ENCODE data around the gene UCN. TPM values are rescaled to one million over a fixed set of nuclear protein-coding genes. Genes with fewer than 3 reads are reported as not detected.
A peak's percentile ranks its signal among the peaks of the same experiment; 100 is the strongest.

The UCN gene
- polyA plus RNA-seq, 2 donors, result 0.41 to 1.1 TPM

DNA sequence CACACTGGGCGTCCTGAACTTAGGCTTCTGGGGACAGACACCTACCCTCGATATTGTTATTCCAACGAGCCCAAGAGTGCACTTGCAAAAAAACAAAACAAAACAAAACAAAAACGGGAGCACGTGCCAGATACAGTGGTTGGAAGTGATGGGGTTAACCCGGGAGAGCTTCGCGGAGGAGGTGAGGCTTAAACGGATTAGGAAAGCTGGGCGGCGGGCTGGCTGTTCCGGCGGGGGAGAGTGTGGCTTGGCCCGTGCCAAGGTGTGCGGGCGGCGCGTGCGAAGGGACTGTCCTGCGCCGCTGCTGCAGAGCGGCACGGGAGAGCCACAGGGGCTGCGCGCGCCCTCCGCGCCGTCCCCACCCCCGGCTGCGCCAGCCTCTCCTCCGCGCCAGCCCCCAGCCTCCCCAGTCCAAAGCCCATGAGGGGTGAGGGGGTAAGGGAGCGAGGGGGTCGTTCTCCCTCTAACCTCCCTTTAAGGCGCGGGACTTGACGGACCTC lies 43.9 kb downstream of the UCN start:
- no peaks in the 10 kb centered on the region for H3K36me3 ChIP-seq (ENCODE audit: control insufficient read depth in 2 of 2, insufficient read depth in 2 of 2, low read length in 1 of 2)
- no peaks in the 10 kb centered on the region for H3K9me3 ChIP-seq (ENCODE audit: control insufficient read depth in 2 of 2, insufficient read depth in 1 of 2, low read depth in 1 of 2, low read length in 1 of 2)
- H3K27ac ChIP-seq (ENCODE audit: low read depth in 2 of 2, low read length in 1 of 2), result no peak overlapping the region
- H3K4me3 ChIP-seq (ENCODE audit: low read depth in 1 of 2, low read length in 2 of 2), result peak overlapping the region in 1 of 2 donors; percentile 24
- 1 to 2% methylated on average over 26 to 38 of the region's 38 CpGs for WGBS, 2 donors
- peaks cover 0 to 33% of the 10 kb centered on the region in 2 donors for H3K27me3 ChIP-seq (ENCODE audit: control insufficient read depth in 1 of 2, insufficient read depth in 2 of 2, low read length in 2 of 2)
- peaks cover 8 to 13% of the 10 kb centered on the region in 2 donors for H3K4me1 ChIP-seq (ENCODE audit: control insufficient read depth in 2 of 2, insufficient read depth in 2 of 2, low read length in 1 of 2)

- Histone ChIP-seq H3K27ac (ENCODE audit: low read depth in 2 of 2, low read length in 1 of 2) (no peak overlapping the region), H3K4me3 (ENCODE audit: low read depth in 1 of 2, low read length in 2 of 2) (peak overlapping the region; percentile 16 to 45), H3K36me3 (ENCODE audit: control insufficient read depth in 2 of 2, insufficient read depth in 2 of 2, low read length in 1 of 2) (no peaks in the 10 kb centered on the region), H3K9me3 (ENCODE audit: control insufficient read depth in 2 of 2, insufficient read depth in 1 of 2, low read depth in 1 of 2, low read length in 1 of 2) (no peaks in the 10 kb centered on the region), H3K27me3 (ENCODE audit: control insufficient read depth in 1 of 2, insufficient read depth in 2 of 2, low read length in 2 of 2) (peaks cover 0 to 33% of the 10 kb centered on the region in 2 donors), H3K4me1 (ENCODE audit: control insufficient read depth in 2 of 2, insufficient read depth in 2 of 2, low read length in 1 of 2) (peaks cover 8 to 13% of the 10 kb centered on the region in 2 donors)
- 3% methylated on average over 46 of the region's 46 CpGs for WGBS, 2 donors
Observed at GRCh38 chr2:27263287-27264252, 44.7 kb downstream of the UCN start.

- H3K4me3 ChIP-seq (ENCODE audit: low read depth in 1 of 2, low read length in 2 of 2), result peak within 1 kb of the TSS; percentile 30 to 45
- WGBS, 2 donors, result 1% methylated on average over 60 to 96 of the region's 96 CpGs
- peaks cover 8 to 13% of the 10 kb centered on the region in 2 donors for H3K4me1 ChIP-seq (ENCODE audit: control insufficient read depth in 2 of 2, insufficient read depth in 2 of 2, low read length in 1 of 2)
- no peaks in the 10 kb centered on the region for H3K36me3 ChIP-seq (ENCODE audit: control insufficient read depth in 2 of 2, insufficient read depth in 2 of 2, low read length in 1 of 2)
- H3K27me3 ChIP-seq (ENCODE audit: control insufficient read depth in 1 of 2, insufficient read depth in 2 of 2, low read length in 2 of 2), result peaks cover 0 to 33% of the 10 kb centered on the region in 2 donors
- no peaks in the 10 kb centered on the region for H3K9me3 ChIP-seq (ENCODE audit: control insufficient read depth in 2 of 2, insufficient read depth in 1 of 2, low read depth in 1 of 2, low read length in 1 of 2)
- H3K27ac ChIP-seq (ENCODE audit: low read depth in 2 of 2, low read length in 1 of 2), result no peak within 1 kb of the TSS
Observed at GRCh38 chr2:27262379-27263286, 45.6 kb downstream of the UCN start, which contains the start of gene SLC30A3. TSS of gene SLC30A3 (minus strand) at chr2:27263047. CDS start at chr2:27262906, 141 bp downstream.

DNA sequence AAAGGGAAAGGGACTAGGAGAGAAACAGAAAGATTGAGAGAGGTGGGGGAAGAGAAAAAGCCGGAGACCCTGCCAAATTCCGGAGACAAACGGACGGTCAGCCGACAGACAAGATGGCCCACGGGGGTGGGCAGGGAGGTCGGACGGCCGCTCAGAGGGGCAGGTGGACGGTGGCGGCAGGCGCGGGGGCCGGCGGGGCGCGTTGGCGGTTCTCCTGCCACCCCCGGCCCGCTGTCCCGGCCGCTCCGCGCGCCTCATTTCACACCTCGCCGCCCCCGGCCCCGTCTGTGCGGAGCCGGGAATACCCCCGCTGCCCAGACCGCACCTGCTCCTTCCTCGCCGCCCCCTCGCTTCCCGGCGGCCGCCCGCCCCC lies 46.3 kb downstream of the UCN start:
- peaks cover 2 to 33% of the 10 kb centered on the region in 2 donors for H3K27me3 ChIP-seq (ENCODE audit: control insufficient read depth in 1 of 2, insufficient read depth in 2 of 2, low read length in 2 of 2)
- no peaks in the 10 kb centered on the region for H3K36me3 ChIP-seq (ENCODE audit: control insufficient read depth in 2 of 2, insufficient read depth in 2 of 2, low read length in 1 of 2)
- H3K4me3 ChIP-seq (ENCODE audit: low read depth in 1 of 2, low read length in 2 of 2), result peak overlapping the region in 1 of 2 donors; percentile 45
- H3K9me3 ChIP-seq (ENCODE audit: control insufficient read depth in 2 of 2, insufficient read depth in 1 of 2, low read depth in 1 of 2, low read length in 1 of 2), result no peaks in the 10 kb centered on the region
- WGBS, 2 donors, result 3 to 10% methylated on average over 20 to 40 of the region's 40 CpGs
- no peak overlapping the region for H3K27ac ChIP-seq (ENCODE audit: low read depth in 2 of 2, low read length in 1 of 2)
- peaks cover 8 to 13% of the 10 kb centered on the region in 2 donors for H3K4me1 ChIP-seq (ENCODE audit: control insufficient read depth in 2 of 2, insufficient read depth in 2 of 2, low read length in 1 of 2)

- Histone ChIP-seq H3K4me1 (ENCODE audit: control insufficient read depth in 2 of 2, insufficient read depth in 2 of 2, low read length in 1 of 2) (peaks cover 8 to 13% of the 10 kb centered on the region in 2 donors), H3K4me3 (ENCODE audit: low read depth in 1 of 2, low read length in 2 of 2) (no peak overlapping the region), H3K27ac (ENCODE audit: low read depth in 2 of 2, low read length in 1 of 2) (no peak overlapping the region), H3K27me3 (ENCODE audit: control insufficient read depth in 1 of 2, insufficient read depth in 2 of 2, low read length in 2 of 2) (peaks cover 2 to 33% of the 10 kb centered on the region in 2 donors), H3K9me3 (ENCODE audit: control insufficient read depth in 2 of 2, insufficient read depth in 1 of 2, low read depth in 1 of 2, low read length in 1 of 2) (no peaks in the 10 kb centered on the region), H3K36me3 (ENCODE audit: control insufficient read depth in 2 of 2, insufficient read depth in 2 of 2, low read length in 1 of 2) (no peaks in the 10 kb centered on the region)
- WGBS, 2 donors, result 53 to 58% methylated on average over 11 of the region's 11 CpGs
Observed at GRCh38 chr2:27261241-27261925, 46.9 kb downstream of the UCN start.

DNA sequence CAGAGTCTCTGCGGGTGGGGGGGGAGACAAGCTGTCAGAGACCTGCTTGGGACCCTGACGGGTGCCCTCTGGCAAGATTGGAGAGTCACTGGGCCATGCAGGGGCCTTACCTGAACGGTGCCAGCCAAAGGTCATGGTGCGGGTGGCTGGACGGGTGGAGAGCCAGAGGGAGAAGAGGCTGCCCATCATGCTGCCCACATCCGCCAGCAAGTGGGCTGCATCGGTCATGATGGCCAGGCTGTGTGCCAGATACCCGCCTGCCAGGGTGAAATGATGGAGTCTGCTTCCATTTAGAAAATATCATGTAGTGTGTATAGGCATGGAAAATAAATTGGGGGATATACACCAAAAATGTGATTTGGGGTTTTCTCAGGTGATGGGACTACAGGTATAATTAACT lies 50.2 kb downstream of the UCN start:
- Histone ChIP-seq H3K27ac (ENCODE audit: low read depth in 2 of 2, low read length in 1 of 2) (no peak overlapping the region), H3K36me3 (ENCODE audit: control insufficient read depth in 2 of 2, insufficient read depth in 2 of 2, low read length in 1 of 2) (no peaks in the 10 kb centered on the region), H3K4me3 (ENCODE audit: low read depth in 1 of 2, low read length in 2 of 2) (no peak overlapping the region), H3K4me1 (ENCODE audit: control insufficient read depth in 2 of 2, insufficient read depth in 2 of 2, low read length in 1 of 2) (peaks cover 0 to 11% of the 10 kb centered on the region in 2 donors), H3K27me3 (ENCODE audit: control insufficient read depth in 1 of 2, insufficient read depth in 2 of 2, low read length in 2 of 2) (peaks cover 2 to 20% of the 10 kb centered on the region in 2 donors), H3K9me3 (ENCODE audit: control insufficient read depth in 2 of 2, insufficient read depth in 1 of 2, low read depth in 1 of 2, low read length in 1 of 2) (no peaks in the 10 kb centered on the region)
- 86 to 87% methylated on average over 8 of the region's 8 CpGs for WGBS, 2 donors

Other genes with a start within 250 kb of the UCN start
- 100 to 1,000 TPM; 203 to 358 TPM for gene OST4, start 236.8 kb downstream of the UCN start, polyA plus RNA-seq
- gene EMILIN1, start 229.8 kb downstream of the UCN start, polyA plus RNA-seq, result 10 to 100 TPM; 10.7 to 12.1 TPM
- gene KHK, start 221.7 kb downstream of the UCN start, polyA plus RNA-seq, result 1 to 10 TPM; 2.2 to 3.3 TPM
- gene CGREF1, start 189.3 kb downstream of the UCN start, polyA plus RNA-seq, result 1 to 10 TPM; 2.4 to 3.4 TPM
- under 1 TPM; 0.08 to 0.31 TPM for gene ABHD1, start 184.6 kb downstream of the UCN start, polyA plus RNA-seq
- 10 to 100 TPM; 24.1 to 29.7 TPM for gene PREB, start 173.8 kb downstream of the UCN start, polyA plus RNA-seq
- gene PRR30, start 169.0 kb downstream of the UCN start, polyA plus RNA-seq, result not detected
- under 1 TPM in 1 of 2 donors, not detected in 1; 0.02 TPM for gene TCF23, start 159.4 kb downstream of the UCN start, polyA plus RNA-seq
- 10 to 100 TPM; 66.2 to 92.7 TPM for gene ATRAID, start 96.4 kb downstream of the UCN start, polyA plus RNA-seq
- 10 to 100 TPM; 11.4 to 13.5 TPM for gene SLC5A6, start 96.2 kb downstream of the UCN start, polyA plus RNA-seq
- gene CAD, start 91.1 kb downstream of the UCN start, polyA plus RNA-seq, result 10 to 100 TPM; 16.8 to 18.3 TPM
- under 1 TPM; 0.08 to 0.09 TPM for gene SLC30A3, start 45.4 kb downstream of the UCN start, polyA plus RNA-seq
- gene DNAJC5G, start 33.0 kb downstream of the UCN start, polyA plus RNA-seq, result under 1 TPM; 0.05 to 0.14 TPM
- gene TRIM54, start 26.0 kb downstream of the UCN start, polyA plus RNA-seq, result under 1 TPM; 0.05 to 0.18 TPM
- gene MPV17, start 14.7 kb upstream of the UCN start, polyA plus RNA-seq, result 10 to 100 TPM; 44.9 to 71.2 TPM
- 10 to 100 TPM; 41.5 to 43.8 TPM for gene GTF3C2, start 48.3 kb upstream of the UCN start, polyA plus RNA-seq
- 10 to 100 TPM; 44.1 to 55.5 TPM for gene EIF2B4, start 61.9 kb upstream of the UCN start, polyA plus RNA-seq
- 10 to 100 TPM; 36.9 to 61.7 TPM for gene SNX17, start 62.2 kb upstream of the UCN start, polyA plus RNA-seq
- gene ZNF513, start 72.3 kb upstream of the UCN start, polyA plus RNA-seq, result 10 to 100 TPM; 20.0 to 34.5 TPM
- 10 to 100 TPM; 40.3 to 65.0 TPM for gene PPM1G, start 101.1 kb upstream of the UCN start, polyA plus RNA-seq
- gene NRBP1, start 120.2 kb upstream of the UCN start, polyA plus RNA-seq, result 10 to 100 TPM; 51.9 to 95.7 TPM
- gene KRTCAP3, start 133.9 kb upstream of the UCN start, polyA plus RNA-seq, result 10 to 100 TPM; 21.0 to 30.3 TPM
- gene IFT172, start 181.3 kb upstream of the UCN start, polyA plus RNA-seq, result 10 to 100 TPM; 12.8 to 27.5 TPM
- 10 to 100 TPM; 22.2 to 34.0 TPM for gene FNDC4, start 186.8 kb upstream of the UCN start, polyA plus RNA-seq
- gene GCKR, start 188.4 kb upstream of the UCN start, polyA plus RNA-seq, result 1 to 10 TPM; 2.1 to 4.0 TPM